CD4-positive, alpha-beta T cell treated with Interleukin-2 at 100 ng/mL for 4 hours (primary cell): ENCODE results near the gene TGFBR2.

Experiments used
- DNase-seq: peaks from one replicate; pipeline ENCODE4 v3.0.0-alpha.2; 2020; ENCODE audit warnings: low spot score

Gene TGFBR2

DNA sequence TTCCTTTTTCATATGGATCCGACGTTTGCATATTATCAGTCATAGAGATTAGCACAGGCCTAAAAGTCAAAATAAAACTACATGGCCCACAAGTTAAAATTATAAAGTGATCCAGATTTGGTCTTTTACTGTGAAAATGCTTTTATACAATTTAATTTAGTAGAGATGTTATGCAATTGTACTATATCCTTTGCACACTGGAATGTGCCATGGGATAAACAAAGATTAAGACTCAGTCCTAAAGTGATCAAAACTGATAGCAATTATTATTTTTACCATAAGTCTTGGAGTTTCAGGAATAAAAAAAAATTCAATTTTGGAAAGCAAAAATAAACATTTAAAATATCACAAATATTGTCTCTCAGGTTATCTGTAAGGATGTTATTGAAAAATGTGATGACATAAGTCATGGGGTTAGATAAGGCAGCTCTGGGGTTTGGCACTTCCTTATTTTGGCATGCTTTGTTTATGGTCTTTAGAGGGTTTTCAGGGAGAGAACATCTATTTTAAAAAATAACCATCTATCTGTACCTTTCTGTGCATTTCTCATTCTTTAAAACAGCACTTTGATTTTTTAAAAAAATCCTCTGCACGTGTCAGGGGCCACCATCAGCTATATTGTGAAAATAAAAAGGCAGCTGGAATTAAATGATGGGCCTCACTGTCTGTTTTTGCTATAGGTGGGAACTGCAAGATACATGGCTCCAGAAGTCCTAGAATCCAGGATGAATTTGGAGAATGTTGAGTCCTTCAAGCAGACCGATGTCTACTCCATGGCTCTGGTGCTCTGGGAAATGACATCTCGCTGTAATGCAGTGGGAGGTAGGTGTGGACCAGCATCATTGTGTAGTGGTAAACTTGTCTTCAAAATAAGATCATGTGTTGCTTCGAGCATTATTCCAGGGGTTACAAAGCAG is 67.3 kb downstream of the TGFBR2 start:
- DNase-seq: no peak

DNA sequence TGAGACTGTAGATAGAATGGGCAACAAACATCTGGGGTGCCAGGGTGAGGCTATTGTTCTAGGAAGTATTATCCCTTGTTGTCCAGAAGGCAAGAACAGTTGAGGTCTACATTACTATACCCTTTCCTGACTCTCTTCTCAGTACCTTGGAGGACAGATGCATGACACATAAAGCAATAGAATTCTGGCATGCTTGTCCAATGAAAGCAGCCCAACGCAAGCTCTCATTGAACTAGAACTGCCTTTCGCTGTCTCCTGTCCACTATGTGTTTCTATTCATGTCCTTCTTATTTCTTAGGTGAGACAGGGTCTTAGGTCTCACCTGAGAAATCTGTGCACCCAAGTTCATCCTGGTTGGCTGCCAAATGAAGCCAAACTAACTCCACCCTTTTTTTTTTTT is 68.6 kb downstream of the TGFBR2 start:
- DNase-seq: no peak

DNA sequence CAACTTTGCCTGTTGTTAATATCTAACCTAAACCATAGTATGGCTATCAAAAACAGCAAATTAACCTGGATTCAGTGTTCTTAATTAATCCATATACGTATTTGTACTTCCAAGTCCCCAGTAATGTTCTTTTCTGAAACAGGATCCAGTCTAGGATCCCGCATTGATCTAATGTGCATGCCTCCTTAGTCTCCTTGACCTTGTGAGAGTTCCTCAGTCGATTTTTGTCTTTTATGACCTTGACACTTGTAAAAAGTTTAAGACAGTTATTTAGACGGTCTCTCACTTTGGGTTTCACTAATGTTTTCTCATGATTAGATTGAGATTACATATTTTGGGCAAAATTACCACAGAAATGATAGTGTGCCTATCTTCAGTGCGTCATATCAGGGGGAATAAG is 69.4 kb downstream of the TGFBR2 start:
- no peak for DNase-seq

DNA sequence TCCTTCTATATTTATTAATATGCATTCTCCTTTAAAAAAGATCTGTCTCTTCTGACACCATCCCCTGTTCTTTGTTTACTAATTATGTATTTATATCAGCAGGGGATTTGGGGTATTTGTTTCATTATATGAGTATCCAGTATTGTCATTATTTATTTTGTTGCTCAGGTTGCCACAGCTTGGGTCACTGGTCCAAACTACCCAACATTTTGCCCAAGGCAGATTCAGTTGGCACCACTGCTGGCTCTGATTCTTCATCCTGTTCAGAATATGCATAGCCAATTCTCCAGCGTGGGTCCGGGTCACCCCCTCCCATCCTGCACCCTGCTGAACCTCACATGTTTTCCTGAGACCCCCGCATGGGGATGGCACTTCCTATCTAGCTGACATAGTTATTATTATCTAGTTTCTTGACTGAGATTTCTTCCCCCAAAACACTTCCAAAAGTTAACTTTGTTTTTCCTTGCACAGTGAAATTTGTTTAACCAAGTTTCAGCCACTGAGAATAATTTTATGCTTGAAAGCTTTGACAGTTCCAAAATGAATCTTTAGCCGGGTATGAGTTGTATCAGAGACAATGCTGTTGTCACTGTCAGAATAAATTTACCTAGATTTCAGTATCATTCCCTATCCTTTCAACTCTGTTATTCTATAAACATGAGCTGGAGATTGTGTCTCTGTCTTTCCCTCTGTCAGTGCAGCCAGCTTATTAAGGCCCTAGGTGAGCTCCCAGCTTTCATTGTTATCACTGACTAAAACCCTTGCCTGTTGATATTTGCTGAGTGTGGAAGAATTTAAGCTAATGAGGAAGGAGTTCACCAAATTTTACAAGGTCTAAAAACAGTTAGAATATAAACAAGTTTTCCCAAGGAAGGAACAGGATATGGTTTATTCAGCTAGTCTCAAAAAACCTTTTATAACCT is 70.3 kb downstream of the TGFBR2 start:
- DNase-seq: no peak

DNA sequence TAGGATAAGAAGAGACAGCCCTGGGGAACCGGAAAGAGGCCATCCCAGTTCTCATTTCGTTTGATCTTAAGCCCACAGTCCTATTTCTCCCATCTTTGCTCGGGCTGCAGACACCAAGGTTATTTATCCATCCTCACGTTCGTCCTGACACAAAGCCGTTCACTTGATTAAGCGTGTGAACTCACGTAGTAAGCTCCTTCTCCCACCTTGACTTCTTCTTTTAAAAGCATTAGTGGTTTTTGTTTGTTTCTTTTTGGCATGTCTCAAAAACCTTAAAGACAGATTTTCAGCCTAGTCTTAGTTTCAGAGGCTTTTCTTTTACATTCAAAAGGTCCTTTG is 70.9 kb downstream of the TGFBR2 start:
- no peak for DNase-seq

DNA sequence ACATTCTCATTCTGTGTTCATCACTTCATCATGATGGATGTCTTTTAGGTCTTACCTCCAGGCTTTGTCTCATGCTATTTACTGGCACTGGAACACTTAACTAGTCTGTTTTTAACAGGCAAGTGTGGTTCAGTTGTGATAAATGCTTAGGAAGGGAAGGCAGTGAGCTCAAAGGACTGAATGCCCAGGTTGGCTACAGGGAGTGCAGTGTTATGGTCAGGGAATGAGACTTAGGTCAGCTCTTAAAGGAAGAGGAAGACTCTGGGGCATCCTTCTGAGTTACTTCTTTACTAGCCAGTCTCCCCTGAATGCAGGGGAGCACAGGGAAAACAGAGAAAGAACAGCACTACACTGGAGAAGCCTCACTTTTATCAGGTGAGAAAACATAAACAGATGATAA is 72.6 kb downstream of the TGFBR2 start:
- DNase-seq: no peak

DNA sequence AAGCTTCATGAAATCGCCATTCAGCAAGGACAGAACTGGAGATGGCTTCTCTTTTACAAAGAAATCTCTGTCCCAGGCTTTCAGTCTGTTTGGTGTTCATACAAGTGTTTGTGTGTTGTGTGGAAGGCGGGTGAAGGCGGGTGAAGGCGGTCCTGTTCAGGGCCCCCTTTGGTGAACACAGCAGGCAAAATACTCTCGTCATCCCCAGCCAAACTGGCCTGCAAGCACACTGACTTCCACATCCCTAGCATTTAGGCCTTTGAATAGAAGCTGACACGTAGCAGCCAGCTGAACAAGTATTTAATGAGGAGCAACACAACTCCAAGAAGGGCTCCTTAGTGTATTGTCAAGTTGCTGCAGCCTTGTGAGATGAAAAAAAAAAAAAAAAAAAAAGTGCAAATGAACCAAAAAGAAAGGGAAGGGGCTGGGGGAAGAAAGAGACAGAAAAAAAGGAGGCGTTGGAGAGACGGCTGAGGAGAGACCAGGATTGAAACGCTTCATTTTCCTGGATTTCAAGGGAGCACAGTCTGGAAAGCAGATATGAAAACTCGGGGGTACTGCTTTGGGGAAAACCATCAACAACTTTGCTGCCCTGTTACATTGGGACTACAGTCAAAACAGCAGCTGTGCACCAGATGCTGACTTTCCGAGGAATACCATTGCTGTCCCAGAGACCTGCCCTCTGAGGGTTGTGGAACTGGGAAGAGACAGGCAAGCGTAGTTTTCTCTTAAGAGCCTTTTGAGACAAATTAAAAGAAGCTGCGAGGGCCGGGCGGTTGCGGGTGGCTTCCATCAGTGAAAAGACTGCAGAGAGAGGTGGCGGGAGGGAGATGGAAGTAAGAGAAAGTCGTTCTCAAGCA is 74.6 kb downstream of the TGFBR2 start:
- no peak for DNase-seq

DNA sequence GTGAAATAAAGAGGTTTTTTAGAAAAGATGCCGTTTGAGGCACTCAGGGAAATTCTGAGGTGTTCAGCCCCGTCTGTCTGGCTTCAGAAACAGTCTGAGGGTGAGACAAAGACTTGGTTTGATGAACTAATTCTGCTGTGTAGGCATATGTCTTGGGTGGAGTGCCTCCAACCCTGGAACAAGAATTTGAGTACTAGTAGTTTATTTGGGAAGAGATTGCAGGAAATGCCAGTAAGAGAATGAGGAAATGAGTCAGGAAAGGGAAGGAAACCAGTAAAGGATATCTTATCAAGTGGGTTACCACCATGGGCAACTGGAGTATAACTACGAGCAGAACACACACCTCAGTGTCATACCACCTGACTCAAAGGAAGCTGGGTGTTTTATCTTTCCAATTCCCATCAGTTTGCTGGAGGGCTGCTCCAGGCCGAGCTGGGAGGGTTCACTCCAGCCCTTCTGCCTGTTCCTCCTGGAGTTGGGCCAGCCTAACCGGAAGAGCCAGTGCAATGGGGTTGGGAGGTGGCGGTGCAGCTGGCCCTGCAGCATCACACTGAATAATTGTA is 75.3 kb downstream of the TGFBR2 start:
- DNase-seq: no peak

DNA sequence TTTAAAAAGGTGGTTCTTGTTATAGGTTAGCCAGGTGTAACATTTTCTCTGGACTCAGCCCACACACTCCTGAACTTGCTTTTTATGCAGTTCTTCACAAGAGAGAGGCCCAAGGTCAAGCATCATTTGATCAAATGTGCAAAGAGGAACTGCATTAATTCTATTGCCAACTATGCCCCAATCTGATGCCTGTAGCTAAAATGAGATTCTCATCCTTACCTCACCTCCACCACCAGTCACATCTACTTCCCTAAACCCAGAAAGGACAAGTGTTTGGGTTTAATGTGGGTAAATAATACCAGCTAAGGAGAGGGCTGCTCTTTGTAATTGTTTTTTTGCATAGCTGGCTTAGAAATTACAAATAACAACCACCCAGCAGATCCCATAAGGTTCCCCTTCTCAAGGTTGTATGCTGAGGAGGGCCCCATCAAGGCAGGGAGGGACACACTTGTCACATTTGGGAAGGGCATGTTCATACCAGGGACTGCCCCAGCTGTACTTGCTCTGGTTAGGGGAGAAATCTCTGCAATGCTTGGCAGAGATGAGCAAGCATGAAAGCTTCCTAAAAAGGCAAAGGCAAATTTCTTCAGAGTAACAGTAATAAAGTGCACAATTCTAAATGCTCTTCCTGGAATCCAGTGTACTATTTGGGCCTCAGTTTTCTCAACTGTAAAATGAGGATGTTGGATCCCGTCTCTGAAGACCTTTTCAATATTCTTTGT is 76.2 kb downstream of the TGFBR2 start:
- no peak for DNase-seq

DNA sequence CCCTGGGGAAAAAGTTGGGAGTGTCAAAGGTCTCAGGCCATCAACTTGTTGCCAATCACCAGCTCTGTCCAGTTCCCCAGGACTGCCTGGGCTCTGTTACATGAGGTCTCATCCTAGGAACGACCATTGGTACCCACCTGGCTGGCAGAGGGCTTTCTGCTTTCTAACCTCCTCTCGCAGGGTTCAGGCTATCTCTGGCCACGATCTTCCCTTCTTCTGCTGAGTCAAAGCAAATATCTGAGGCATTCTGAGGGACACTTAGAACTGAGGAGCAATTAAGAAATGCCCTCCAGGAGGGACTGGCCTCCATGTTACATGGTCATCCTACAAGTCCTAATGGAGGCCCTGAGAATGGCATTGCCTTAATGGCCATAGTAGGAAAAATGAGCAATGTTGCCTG is 77.4 kb downstream of the TGFBR2 start:
- DNase-seq: no peak

DNA sequence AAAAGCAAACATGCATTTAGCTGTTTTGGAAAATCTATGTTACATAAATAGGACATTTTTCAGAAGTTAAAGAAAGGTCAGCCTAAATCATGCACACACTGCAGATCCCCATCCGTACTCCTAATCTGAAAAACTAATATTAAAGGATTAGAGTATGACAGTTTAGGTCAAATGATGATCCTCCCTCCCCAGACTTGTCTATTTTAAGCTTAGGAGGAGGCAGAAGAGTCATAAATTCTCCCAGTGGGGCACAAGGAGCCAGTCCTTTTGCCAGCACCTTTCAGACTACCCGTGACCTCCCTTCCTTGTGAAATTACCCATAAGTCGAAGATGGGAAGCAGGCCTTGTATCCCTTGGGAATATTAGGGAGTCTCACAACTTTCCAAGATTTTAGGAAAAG is 78.0 kb downstream of the TGFBR2 start:
- no peak for DNase-seq

DNA sequence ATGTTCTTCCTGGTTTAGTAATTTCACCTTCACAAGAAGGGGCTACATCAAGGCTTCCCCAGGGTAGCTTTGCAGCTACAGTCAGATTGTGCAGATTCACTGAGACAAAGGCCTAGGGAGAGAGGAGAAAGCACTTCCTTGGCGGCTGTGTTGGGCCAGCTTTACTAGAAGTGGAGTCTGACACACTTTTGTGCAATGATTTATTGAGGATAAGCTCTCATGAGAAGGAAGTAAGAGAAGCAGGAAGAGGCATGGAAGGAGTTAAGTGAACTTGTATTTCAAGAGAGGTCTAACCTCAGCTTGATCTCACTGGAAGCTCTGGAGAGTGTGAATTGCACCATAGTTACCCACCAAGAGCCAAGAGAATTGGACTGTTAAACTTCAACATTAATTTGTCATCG is 78.9 kb downstream of the TGFBR2 start:
- DNase-seq: no peak

DNA sequence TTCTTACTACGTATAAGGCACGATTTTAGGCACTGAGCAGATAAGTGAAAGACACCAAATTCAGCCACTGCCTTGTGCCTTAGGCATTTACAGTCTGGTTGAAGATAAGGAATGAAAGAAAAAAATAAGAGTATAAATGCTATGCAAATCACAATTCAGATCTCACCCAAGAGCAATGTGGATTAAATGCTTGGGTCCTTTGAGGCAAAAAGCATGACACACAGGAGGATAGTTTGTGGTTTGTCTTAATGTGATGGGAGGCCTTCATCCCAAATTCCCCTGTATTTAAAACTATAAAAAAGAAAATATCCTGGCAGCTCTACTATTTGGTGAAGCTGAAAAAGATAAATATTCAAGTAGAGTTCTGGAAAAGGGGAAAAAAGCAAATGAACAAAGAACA is 79.8 kb downstream of the TGFBR2 start:
- DNase-seq: no peak

DNA sequence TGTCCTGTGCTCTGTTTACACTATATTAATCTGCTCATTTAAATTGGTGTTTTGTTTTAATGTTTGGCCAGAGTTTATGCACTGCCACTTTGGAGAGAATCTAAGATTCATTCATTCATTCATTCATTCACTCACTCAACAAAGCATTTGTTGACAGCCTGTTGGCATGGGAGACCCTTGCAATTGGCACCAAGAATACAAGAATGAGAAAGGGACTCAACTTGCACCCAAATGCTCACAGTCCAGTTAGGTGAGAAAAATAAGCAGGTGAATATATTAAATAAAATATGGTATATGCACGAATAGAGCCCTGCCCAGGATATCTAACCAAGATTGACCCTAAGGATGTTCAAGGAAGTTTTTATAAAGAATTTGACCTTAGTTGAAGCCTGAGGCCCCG is 80.4 kb downstream of the TGFBR2 start:
- no peak for DNase-seq

DNA sequence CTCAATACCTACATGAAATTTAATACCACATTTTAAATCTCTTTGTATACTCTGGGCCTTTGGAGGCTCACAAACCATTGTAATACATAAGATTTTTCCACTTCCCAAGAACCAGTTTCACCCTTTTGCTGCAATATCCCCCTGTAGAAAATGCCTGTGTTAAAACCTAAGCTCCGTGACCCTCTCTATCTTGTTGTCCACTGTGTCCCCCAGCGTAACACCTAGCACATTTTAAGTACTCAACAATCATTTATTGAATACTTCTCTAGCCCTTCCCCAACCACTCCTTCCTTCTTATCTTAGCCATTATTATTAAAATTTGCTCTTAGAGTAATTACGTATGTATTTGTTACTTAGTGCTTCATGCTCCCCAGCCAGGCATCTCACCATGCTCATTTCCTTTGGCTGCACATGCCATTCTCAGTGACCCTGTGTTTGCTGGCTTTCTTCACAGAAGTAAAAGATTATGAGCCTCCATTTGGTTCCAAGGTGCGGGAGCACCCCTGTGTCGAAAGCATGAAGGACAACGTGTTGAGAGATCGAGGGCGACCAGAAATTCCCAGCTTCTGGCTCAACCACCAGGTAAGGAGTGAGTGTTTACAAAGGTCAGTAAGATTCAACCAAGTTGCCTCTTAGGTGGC is 81.6 kb downstream of the TGFBR2 start:
- DNase-seq: no peak

DNA sequence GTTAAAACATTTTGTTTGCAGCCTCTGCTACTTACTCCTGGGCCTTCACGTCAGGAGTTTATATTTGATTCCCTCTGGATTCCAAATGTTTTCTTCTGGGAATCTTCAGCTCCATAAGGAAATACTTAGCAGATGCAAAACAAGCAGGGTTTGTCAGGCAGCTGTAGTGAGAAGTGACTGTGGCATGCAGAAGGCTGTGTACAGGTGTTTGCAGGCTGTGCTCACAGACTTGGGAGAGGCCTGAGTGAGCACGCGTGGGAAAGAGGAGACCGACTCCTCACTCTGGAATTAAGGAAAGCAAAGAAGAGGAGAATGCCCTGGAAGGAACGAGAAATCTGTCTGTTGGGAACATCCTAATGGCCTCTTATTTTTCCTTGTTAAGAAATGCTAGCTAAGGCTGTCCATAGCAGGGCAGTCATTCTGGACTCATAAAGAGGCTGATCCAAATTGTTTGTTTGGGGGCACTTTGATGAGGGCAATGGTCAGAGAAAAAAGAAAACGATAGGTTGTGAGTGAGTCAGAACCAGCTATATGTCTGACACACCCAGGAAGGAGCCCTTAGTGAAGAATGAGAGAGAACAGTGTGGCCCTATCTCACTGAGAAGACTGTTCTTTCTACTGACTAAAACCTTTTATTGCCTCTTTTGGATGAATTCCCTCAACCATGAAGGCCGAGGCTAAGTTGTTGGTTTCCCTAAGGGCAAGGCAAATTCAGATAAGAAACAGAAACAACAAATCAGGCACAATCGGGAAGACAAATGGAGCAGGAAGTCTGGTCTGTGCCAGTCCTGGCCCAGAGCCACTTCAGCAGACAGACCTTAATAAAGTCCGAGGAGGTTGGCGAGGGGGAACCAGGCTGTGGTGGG is 82.6 kb downstream of the TGFBR2 start:
- peak; percentile 19 for DNase-seq

DNA sequence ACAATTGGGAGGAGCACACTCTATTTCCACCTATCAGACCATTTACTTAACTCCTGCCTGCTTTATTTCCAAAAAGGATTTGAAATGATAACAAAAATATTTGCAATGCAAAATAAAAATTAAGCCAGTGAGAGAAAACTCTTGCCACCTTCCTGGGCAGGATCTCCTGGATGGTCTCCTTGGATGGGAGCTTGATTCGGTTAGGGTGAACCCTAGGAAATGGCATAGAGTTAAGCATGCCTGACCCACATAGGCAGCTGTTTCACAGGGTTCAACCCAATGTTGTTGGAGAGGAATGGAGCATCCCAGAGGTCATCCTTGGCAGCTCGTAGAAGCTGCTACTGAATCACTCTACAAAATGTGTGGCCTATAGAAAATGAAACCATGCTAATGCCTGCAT is 83.8 kb downstream of the TGFBR2 start:
- no peak for DNase-seq

DNA sequence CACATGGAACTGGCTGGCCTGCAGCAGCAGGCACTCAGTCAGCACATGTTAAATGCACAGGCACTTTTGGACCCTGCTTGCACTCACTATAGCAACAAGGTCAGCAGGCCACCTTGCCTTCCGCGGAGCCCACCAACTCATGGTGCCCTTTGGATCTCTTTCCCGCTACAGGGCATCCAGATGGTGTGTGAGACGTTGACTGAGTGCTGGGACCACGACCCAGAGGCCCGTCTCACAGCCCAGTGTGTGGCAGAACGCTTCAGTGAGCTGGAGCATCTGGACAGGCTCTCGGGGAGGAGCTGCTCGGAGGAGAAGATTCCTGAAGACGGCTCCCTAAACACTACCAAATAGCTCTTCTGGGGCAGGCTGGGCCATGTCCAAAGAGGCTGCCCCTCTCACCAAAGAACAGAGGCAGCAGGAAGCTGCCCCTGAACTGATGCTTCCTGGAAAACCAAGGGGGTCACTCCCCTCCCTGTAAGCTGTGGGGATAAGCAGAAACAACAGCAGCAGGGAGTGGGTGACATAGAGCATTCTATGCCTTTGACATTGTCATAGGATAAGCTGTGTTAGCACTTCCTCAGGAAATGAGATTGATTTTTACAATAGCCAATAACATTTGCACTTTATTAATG is 85.0 kb downstream of the TGFBR2 start:
- DNase-seq: no peak

DNA sequence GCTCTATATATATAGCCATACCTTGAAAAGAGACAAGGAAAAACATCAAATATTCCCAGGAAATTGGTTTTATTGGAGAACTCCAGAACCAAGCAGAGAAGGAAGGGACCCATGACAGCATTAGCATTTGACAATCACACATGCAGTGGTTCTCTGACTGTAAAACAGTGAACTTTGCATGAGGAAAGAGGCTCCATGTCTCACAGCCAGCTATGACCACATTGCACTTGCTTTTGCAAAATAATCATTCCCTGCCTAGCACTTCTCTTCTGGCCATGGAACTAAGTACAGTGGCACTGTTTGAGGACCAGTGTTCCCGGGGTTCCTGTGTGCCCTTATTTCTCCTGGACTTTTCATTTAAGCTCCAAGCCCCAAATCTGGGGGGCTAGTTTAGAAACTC is 85.5 kb downstream of the TGFBR2 start:
- DNase-seq: no peak
